Raji (cell line): Measurements from ENCODE around the gene EMX1.

ENCODE experiments used
- POLR2A ChIP-seq: IDR thresholded peaks from 2 replicates; pipeline ENCODE4 v1.6.1; 2011; ENCODE audit warnings: low read depth, low read length, control low read depth; ENCODE audit not compliant: insufficient read depth

Gene EMX1

GRCh38 chr2:72942293-72942692, 25.0 kb downstream of the EMX1 start:
- no peak for TF ChIP-seq POLR2A

- TF ChIP-seq POLR2A = no peak
These were observed 25.6 kb downstream of the EMX1 start for GRCh38 chr2:72942881-72943418.

DNA sequence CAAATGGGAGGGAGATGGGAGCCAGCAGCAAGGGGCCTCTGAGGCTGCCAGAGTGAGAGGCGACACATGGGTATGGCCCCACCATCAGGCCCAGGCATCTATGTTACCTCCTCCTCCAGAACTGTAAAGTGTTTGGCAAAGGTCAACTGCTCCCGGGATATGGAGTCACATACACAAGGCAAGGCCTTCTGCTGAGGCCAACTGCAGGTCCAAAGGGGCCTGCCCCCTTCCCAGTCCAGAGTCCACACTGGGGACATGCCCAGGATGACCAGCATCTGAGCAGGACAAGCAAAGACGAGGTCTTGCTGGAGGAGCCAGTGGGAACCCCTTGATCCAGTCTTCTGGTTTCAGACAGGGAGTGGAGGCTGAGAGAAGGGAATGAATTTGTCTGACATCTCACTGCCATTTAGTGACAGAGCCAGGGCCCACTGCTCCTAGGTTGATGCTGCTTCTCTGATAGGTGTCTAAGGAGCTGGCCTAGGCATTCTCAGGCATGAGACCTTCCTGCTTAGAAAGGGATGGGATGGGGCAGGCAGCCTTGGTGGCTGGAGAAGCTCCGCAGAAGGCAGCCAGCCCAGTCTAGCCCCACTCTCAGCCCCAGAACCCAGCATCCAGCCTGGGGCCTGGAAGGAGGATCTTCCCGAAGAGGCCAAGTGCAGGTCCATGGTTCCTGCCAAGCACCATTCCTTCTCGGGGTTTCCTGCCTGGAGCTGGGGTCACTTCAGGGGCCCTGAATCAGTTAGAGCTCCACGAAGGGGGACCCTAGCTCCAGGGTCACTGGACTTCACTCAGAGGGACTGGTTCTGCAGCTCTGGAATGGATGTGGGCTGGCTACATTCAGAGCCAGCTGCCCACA, 26.4 kb downstream of the EMX1 start:
- no peak for TF ChIP-seq POLR2A

GRCh38 chr2:72944804-72945449, 27.6 kb downstream of the EMX1 start:
- TF ChIP-seq POLR2A = no peak

GRCh38 chr2:72945450-72946019, 28.2 kb downstream of the EMX1 start:
- no peak for TF ChIP-seq POLR2A

DNA sequence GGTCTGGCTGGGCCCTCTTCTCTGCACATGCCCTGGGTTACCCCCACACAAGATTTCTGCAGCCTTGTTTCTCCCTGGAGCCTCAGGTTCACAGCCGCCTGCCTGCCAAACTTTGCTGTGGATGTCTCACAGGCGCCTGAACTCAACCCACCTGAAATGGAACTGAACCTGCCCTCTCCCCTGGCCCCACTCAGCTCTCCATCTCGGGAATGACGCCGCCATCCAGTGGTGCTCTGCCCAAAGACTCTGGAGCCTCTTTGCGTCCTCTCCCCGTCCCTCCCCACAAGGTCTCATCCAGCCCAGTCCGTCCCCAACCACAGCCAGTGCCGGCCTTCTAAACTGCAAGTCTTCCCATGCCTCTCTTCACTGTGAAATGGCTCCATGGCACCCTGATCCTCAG, 29.1 kb downstream of the EMX1 start:
- no peak for TF ChIP-seq POLR2A

- TF ChIP-seq POLR2A = no peak
These were observed 30.9 kb downstream of the EMX1 start for GRCh38 chr2:72947952-72948830.

DNA sequence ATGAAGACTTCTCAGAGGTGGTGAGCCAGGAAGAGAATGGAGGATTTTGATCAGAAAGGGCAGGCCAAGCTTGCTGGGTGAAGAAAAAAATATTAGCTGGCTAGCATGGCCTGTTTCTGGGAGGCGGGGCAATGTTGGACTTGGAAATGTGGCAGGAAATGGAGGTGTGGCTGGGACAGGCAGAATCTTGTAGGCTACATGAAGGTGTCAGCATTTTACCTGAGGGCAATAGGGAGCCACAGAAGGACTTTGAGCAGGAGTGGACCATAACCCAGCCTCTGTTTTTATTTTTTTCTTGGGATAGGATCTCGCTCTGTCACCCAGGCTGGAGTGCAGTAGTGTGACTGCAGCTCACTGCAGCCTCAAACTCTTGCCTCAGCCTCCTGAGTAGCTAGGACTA, 31.7 kb downstream of the EMX1 start:
- TF ChIP-seq POLR2A = no peak

DNA sequence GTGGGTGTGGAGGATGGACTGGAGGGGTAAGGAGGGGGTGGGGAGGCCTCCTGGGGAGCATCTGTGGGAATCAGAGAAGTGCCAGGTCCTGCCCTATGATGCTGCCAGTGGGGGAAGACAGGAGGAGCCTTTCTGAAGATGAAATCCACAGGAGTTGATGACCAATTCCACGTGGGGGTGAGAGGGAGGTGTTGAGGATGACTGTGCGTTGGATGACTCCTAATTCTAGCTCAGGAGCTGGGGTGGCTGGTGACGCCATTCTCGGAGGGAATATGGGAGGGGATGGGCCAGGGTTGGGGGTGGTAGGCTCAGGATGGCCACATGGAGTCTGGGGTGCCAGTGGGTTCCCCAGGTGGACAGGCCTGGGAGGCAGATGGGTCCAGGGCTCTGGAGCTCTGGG, 32.3 kb downstream of the EMX1 start:
- TF ChIP-seq POLR2A = no peak

- no peak for TF ChIP-seq POLR2A
These were observed 33.4 kb downstream of the EMX1 start for GRCh38 chr2:72950558-72951255.

GRCh38 chr2:72951303-72952095, 34.2 kb downstream of the EMX1 start:
- TF ChIP-seq POLR2A = no peak

- TF ChIP-seq POLR2A = no peak
These were observed 34.9 kb downstream of the EMX1 start for GRCh38 chr2:72952110-72952823.

DNA sequence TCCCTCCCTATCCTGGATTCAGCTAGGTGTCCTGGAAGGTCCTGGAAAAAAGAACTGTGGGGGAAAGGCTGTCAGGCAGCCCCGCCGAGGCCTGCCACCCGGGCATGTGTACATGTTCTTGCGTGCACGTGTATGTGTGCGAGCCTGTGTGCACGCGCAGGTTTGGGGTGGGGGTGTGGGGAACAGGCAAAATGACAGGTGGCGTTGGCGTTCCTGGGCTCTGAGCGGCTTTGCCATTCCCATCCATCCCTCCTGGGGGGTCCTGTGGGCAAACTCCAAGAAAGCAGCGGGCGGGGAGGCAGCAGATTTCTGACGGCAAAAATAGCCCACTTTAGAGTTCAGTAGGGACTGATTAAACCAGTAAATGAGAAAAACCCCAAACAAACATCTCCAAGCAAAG, 35.6 kb downstream of the EMX1 start:
- TF ChIP-seq POLR2A = no peak

DNA sequence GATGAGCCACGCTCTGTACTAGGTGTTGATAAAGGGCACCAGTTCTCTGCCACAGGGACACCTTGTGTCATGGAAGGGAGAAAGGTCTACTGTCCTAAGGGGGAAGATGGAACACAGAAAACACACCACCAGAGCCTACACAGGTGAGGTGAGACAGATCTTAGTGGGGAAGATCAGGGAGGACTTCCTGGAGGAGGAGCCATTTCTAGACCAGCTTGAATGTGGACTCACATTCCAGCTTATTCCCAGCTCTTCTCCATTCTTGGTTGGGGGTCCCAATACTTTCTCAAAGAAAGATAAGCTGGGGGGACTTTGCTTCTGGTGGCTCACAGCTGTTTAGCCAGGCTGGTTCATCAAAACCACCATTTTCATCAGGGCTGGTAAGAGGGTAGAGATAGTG, 36.2 kb downstream of the EMX1 start:
- TF ChIP-seq POLR2A = no peak
